Measurements from ENCODE around the gene UBL4A.

The UBL4A gene

GRCh38 chrX:154481911-154482601 lies 4.4 kb downstream of the UBL4A start:
- no peak for DNase-seq (ENCODE audit: low spot score)

GRCh38 chrX:154481195-154481594 lies 5.2 kb downstream of the UBL4A start:
- no peak for DNase-seq (ENCODE audit: low spot score)

- DNase-seq (ENCODE audit: low spot score): peak; percentile 93
Measured at GRCh38 chrX:154478728-154479622, 7.4 kb downstream of the UBL4A start, which contains the start of gene LAGE3. Gene LAGE3, minus strand, starts transcription at chrX:154479281. Its CDS starts 366 bp downstream, at chrX:154478915.

- DNase-seq (ENCODE audit: low spot score): no peak
Measured at GRCh38 chrX:154477891-154478477, 8.4 kb downstream of the UBL4A start.

GRCh38 chrX:154476821-154477220 lies 9.6 kb downstream of the UBL4A start:
- DNase-seq (ENCODE audit: low spot score): no peak

- no peak for DNase-seq (ENCODE audit: low spot score)
Measured at GRCh38 chrX:154473683-154474082, 12.7 kb downstream of the UBL4A start.

- DNase-seq (ENCODE audit: low spot score): peak; percentile 69
Measured at GRCh38 chrX:154472685-154473632, 13.5 kb downstream of the UBL4A start.

GRCh38 chrX:154471839-154472684 lies 14.4 kb downstream of the UBL4A start:
- DNase-seq (ENCODE audit: low spot score): no peak

- DNase-seq (ENCODE audit: low spot score): peak; percentile 7
Measured at GRCh38 chrX:154470914-154471568, 15.4 kb downstream of the UBL4A start.

GRCh38 chrX:154470434-154470833 lies 16.0 kb downstream of the UBL4A start:
- no peak for DNase-seq (ENCODE audit: low spot score)

GRCh38 chrX:154469880-154470279 lies 16.5 kb downstream of the UBL4A start:
- DNase-seq (ENCODE audit: low spot score): no peak

- no peak for DNase-seq (ENCODE audit: low spot score)
Measured at GRCh38 chrX:154469114-154469513, 17.3 kb downstream of the UBL4A start.

GRCh38 chrX:154468217-154468616 lies 18.2 kb downstream of the UBL4A start:
- no peak for DNase-seq (ENCODE audit: low spot score)

GRCh38 chrX:154467556-154467955 lies 18.9 kb downstream of the UBL4A start:
- DNase-seq (ENCODE audit: low spot score): no peak

GRCh38 chrX:154466907-154467306 lies 19.5 kb downstream of the UBL4A start:
- DNase-seq (ENCODE audit: low spot score): no peak

GRCh38 chrX:154466036-154466435 lies 20.4 kb downstream of the UBL4A start:
- no peak for DNase-seq (ENCODE audit: low spot score)

GRCh38 chrX:154465601-154466000 lies 20.8 kb downstream of the UBL4A start:
- DNase-seq (ENCODE audit: low spot score): no peak

GRCh38 chrX:154464806-154465365 lies 21.5 kb downstream of the UBL4A start:
- DNase-seq (ENCODE audit: low spot score): no peak

GRCh38 chrX:154463611-154464220 lies 22.7 kb downstream of the UBL4A start:
- no peak for DNase-seq (ENCODE audit: low spot score)
